HepG2 (cell line): ENCODE data around the gene ALDH4A1. TPM values are rescaled to one million over a fixed set of nuclear protein-coding genes. Genes with fewer than 3 reads are reported as not detected.
A peak's percentile ranks its signal among the peaks of the same experiment; 100 is the strongest.

Source experiments
- CHCHD3 ChIP-seq: sonication (generic); formaldehyde crosslinking; IDR thresholded peaks from 2 replicates; pipeline ENCODE4 v1.8.0; 2022; ENCODE audit warnings: mild to moderate bottlenecking, missing genetic modification reagents, moderate library complexity
- E2F1 ChIP-seq: sonication (generic); formaldehyde crosslinking; IDR thresholded peaks from 2 replicates; pipeline ENCODE4 v1.5.0; 2020; ENCODE audit warnings: missing genetic modification reagents
- FLYWCH1 ChIP-seq: sonication (generic); formaldehyde crosslinking; IDR thresholded peaks from 2 replicates; pipeline ENCODE4 v1.8.1; 2023; ENCODE audit warnings: mild to moderate bottlenecking, missing genetic modification reagents
- HOXA9 ChIP-seq: sonication (generic); formaldehyde crosslinking; IDR thresholded peaks from 2 replicates; pipeline ENCODE4 v1.8.1; 2022; ENCODE audit warnings: missing genetic modification reagents, mild to moderate bottlenecking, moderate library complexity, borderline replicate concordance
- KDM1A ChIP-seq: IDR thresholded peaks from 2 replicates; pipeline ENCODE4 v1.6.1; 2016; ENCODE audit warnings: missing compliant biosample characterization
- MLLT10 ChIP-seq: sonication (generic); formaldehyde crosslinking; IDR thresholded peaks from 2 replicates; pipeline ENCODE4 v1.4.0; 2020; ENCODE audit warnings: missing genetic modification reagents
- MXD1 ChIP-seq: sonication (generic); formaldehyde crosslinking; IDR thresholded peaks from 2 replicates; pipeline ENCODE4 v1.4.0; 2020; ENCODE audit warnings: mild to moderate bottlenecking, missing genetic modification reagents
- NFYC ChIP-seq: IDR thresholded peaks from 2 replicates; pipeline ENCODE4 v1.6.1; 2016; ENCODE audit warnings: missing genetic modification reagents, missing compliant biosample characterization
- PCBP1 ChIP-seq: fragments of 200-400 bp; formaldehyde crosslinking; IDR thresholded peaks from 2 replicates; pipeline ENCODE4 v1.6.1; 2017; ENCODE audit warnings: mild to moderate bottlenecking, low read depth, low read length, borderline replicate concordance
- SAP130 ChIP-seq: IDR thresholded peaks from 2 replicates; pipeline ENCODE4 v1.6.1; 2016; ENCODE audit warnings: low read depth
- SRSF1 ChIP-seq: fragments of 200-400 bp; formaldehyde crosslinking; optimal IDR thresholded peaks from 2 replicates; pipeline ENCODE3; 2017; ENCODE audit warnings: mild to moderate bottlenecking, low read depth, low read length, moderate library complexity
- XBP1 ChIP-seq: sonication (generic); formaldehyde crosslinking; IDR thresholded peaks from 2 replicates; pipeline ENCODE4 v1.5.0; 2020; ENCODE audit warnings: missing genetic modification reagents
- ZBTB43 ChIP-seq: sonication (generic); formaldehyde crosslinking; conservative IDR thresholded peaks from 2 replicates; pipeline ENCODE4 v1.4.0; 2020; ENCODE audit warnings: missing genetic modification reagents
- ZBTB7A ChIP-seq: sonication (generic); formaldehyde crosslinking; IDR thresholded peaks from 2 replicates; pipeline ENCODE4 v1.8.0; 2022; ENCODE audit warnings: mild to moderate bottlenecking, missing genetic modification reagents
- ZMAT5 ChIP-seq: sonication (generic); formaldehyde crosslinking; IDR thresholded peaks from 2 replicates; pipeline ENCODE4 v1.5.0; 2020; ENCODE audit warnings: mild to moderate bottlenecking, low read depth, missing genetic modification reagents, borderline replicate concordance
- ZMYM2 ChIP-seq: sonication (generic); formaldehyde crosslinking; IDR thresholded peaks from 2 replicates; pipeline ENCODE4 v1.8.0; 2022; ENCODE audit warnings: mild to moderate bottlenecking, missing genetic modification reagents
- ZNF12 ChIP-seq: sonication (generic); formaldehyde crosslinking; IDR thresholded peaks from 2 replicates; pipeline ENCODE4 v1.5.0; 2020; ENCODE audit warnings: missing genetic modification reagents
- ZNF143 ChIP-seq: sonication (generic); formaldehyde crosslinking; IDR thresholded peaks from 2 replicates; pipeline ENCODE4 v1.4.0; 2020; ENCODE audit warnings: missing genetic modification reagents
- ZNF34 ChIP-seq: sonication (generic); formaldehyde crosslinking; IDR thresholded peaks from 2 replicates; pipeline ENCODE4 v1.4.0; 2020; ENCODE audit warnings: mild to moderate bottlenecking, missing genetic modification reagents, borderline replicate concordance
- ZNF512B ChIP-seq: sonication (generic); formaldehyde crosslinking; IDR thresholded peaks from 2 replicates; pipeline ENCODE4 v1.5.1; 2020; ENCODE audit warnings: missing genetic modification reagents, mild to moderate bottlenecking, borderline replicate concordance
- ZNF547 ChIP-seq: sonication (generic); formaldehyde crosslinking; IDR thresholded peaks from 2 replicates; pipeline ENCODE4 v1.5.1; 2020; ENCODE audit warnings: mild to moderate bottlenecking, missing genetic modification reagents
- ZNF580 ChIP-seq: IDR thresholded peaks from 2 replicates; pipeline ENCODE4 v1.6.1; 2016; ENCODE audit warnings: low read depth, borderline replicate concordance
- ZSCAN30 ChIP-seq: sonication (generic); formaldehyde crosslinking; IDR thresholded peaks from 2 replicates; pipeline ENCODE4 v1.5.0; 2020; ENCODE audit warnings: mild to moderate bottlenecking, missing genetic modification reagents
- ZZZ3 ChIP-seq: sonication (generic); formaldehyde crosslinking; IDR thresholded peaks from 2 replicates; pipeline ENCODE4 v1.4.0; 2020; ENCODE audit warnings: missing genetic modification reagents, mild to moderate bottlenecking, borderline replicate concordance
- polyA plus RNA-seq, 8 experiments: library from polyadenylated mRNA; depleted of rRNA in 3 of 8; stranded (reverse) in 7 of 8; unstranded in 1 of 8; fragments of >200 nt; fragmentation: Illumina TruSeq in 4 of 8; extraction: Trizol in 4 of 8; gene quantifications; 2 replicates each; pipeline versions ENCODE4 v1.2.1 to v1.2.3, GENCODE V29; 2011 to 2016; ENCODE audit warnings: low read depth in 4 of 8, missing spikeins in 1 of 8, mixed read lengths in 1 of 8; ENCODE audit not compliant: insufficient read depth in 1 of 8
- total RNA-seq, 5 experiments: library from RNA; depleted of rRNA; stranded (reverse); fragments of >200 nt; fragmentation: Illumina TruSeq; extraction: Trizol; gene quantifications; 2 replicates each; pipeline ENCODE4 v1.2.3, GENCODE V29; 2016; ENCODE audit warnings: low read depth in 1 of 5

Gene ALDH4A1
- total and polyA plus RNA-seq, 2 of the 13 experiments (the other 11 are each of a cell fraction or from before 2014, with no cell fraction given): 76.4 to 240 TPM

GRCh38 chr1:18948913-18949685 is 46.7 kb upstream of the ALDH4A1 start (continued):
- TF ChIP-seq ZNF580 (CRISPR knock-in tag) (peak; percentile 30; the same call in 1 of the 2 replicates), XBP1 (CRISPR knock-in tag) (no peak), ZBTB7A (CRISPR knock-in tag) (no peak), ZNF34 (CRISPR knock-in tag) (peak; percentile 90), ZNF512B (CRISPR knock-in tag) (no peak), ZSCAN30 (CRISPR knock-in tag) (no peak), ZBTB43 (CRISPR knock-in tag) (peak; percentile 88), ZZZ3 (CRISPR knock-in tag) (peak; percentile 78; the same call in 1 of the 2 replicates), SRSF1 (no peak), NFYC (CRISPR knock-in tag) (no peak; the same call in 1 of the 2 replicates), E2F1 (CRISPR knock-in tag) (peak; percentile 42; the same call in 1 of the 2 replicates), ZNF143 (CRISPR knock-in tag) (peak; percentile 23; the same call in 1 of the 2 replicates), ZNF547 (CRISPR knock-in tag) (peak; percentile 37; the same call in 1 of the 2 replicates), ZMYM2 (CRISPR knock-in tag) (peak; percentile 79), ZMAT5 (CRISPR knock-in tag) (no peak), ZNF12 (CRISPR knock-in tag) (peak; percentile 86), SAP130 (CRISPR knock-in tag) (peak; percentile 85), CHCHD3 (CRISPR knock-in tag) (no peak), FLYWCH1 (CRISPR knock-in tag) (no peak), MXD1 (0 out of 2 replicates have a peak, but pooled peaks have one; percentile 58), PCBP1 (no peak), KDM1A (CRISPR knock-in tag) (peak; percentile 92), HOXA9 (CRISPR knock-in tag) (0 out of 2 replicates have a peak, but pooled peaks have one; percentile 72), MLLT10 (CRISPR knock-in tag) (no peak)
